Uterus (tissue), 4 donors: ENCODE measurements around the gene ZNF18. TPM values are rescaled to one million over a fixed set of nuclear protein-coding genes. Genes with fewer than 3 reads are reported as not detected.
"Not testable (repeated sequence)": the region's sequence is repeated elsewhere in the genome, so short reads cannot be mapped to it uniquely, and the experiment has no call there.

Experiments
- DNase-seq, 2 donors: peaks; one replicate each; pipeline ENCODE4 v3.0.0-alpha.2; 2019 to 2020
- H3K27ac ChIP-seq, 2 donors: fragments of 200-600 bp; sonication (generic); 1 replicate in 1 of 2; 2 replicates in 1 of 2; pipeline ENCODE4 v1.5.1; 2016 to 2018
- H3K27me3 ChIP-seq, 2 donors: fragments of 200-600 bp; sonication (generic); one replicate each; pipeline ENCODE4 v1.5.1; 2018 to 2019; ENCODE audit warnings: control low read depth in 1 of 2
- H3K36me3 ChIP-seq, 2 donors: fragments of 200-600 bp; sonication (generic); one replicate each; pipeline ENCODE4 v1.5.1; 2019; ENCODE audit warnings: control low read depth in 1 of 2
- H3K4me1 ChIP-seq, 2 donors: fragments of 200-600 bp; sonication (generic); one replicate each; pipeline ENCODE4 v1.5.1; 2018 to 2019; ENCODE audit warnings: control low read depth in 1 of 2
- H3K4me3 ChIP-seq, 2 donors: fragments of 200-600 bp; sonication (generic); 1 replicate in 1 of 2; 2 replicates in 1 of 2; pipeline ENCODE4 v1.5.1; 2018 to 2019; ENCODE audit warnings: mild to moderate bottlenecking in 1 of 2
- H3K9me3 ChIP-seq, 2 donors: fragments of 200-600 bp; sonication (generic); one replicate each; pipeline ENCODE4 v1.5.1; 2019; ENCODE audit warnings: control low read depth in 1 of 2
- POLR2A ChIP-seq, 2 donors: fragments of 450-650 bp; IDR thresholded peaks; one replicate each; pipeline ENCODE4 v1.6.1; 2016; ENCODE audit warnings: antibody characterized with exemption in 2 of 2, mild to moderate bottlenecking in 1 of 2, moderate library complexity in 1 of 2
- intact Hi-C: fragments of 100-400 bp; cut with DNase I; formaldehyde crosslinking; loops from one replicate; pipeline ENCODE4 v1.15.1; 2023; ENCODE audit warnings: low total_unique reads
- total RNA-seq, 4 donors: library from RNA; depleted of rRNA in 3 of 4; stranded (reverse); fragments of >200 nt in 3 of 4; gene quantifications; one replicate each; pipeline versions ENCODE4 v1.1.0 to v1.2.4, GENCODE V29; 2014 to 2023
- TF ChIP-seq, protein P1 (sequence below), 4 experiments: fragments of 200-600 bp in 2 of 4; fragments of 450-650 bp in 2 of 4; sonication (generic) in 2 of 4; IDR thresholded peaks; one replicate each; pipeline ENCODE4 v1.5.1; 2016 to 2019; ENCODE audit warnings: antibody characterized with exemption in 4 of 4, mild to moderate bottlenecking in 2 of 4, moderate library complexity in 1 of 4
- donor health status: DM: yes; HTN: yes; CAD: no.

ZNF18 gene
- total RNA-seq, 4 donors from 2014 or later, result 1.2 to 43.8 (median 16.5) TPM

GRCh38 chr17:11986942-11987329, 10.3 kb downstream of the ZNF18 start:
- DNase-seq, result no peak
- Histone ChIP-seq H3K4me3 (no peak overlapping the region), H3K27me3 (no peaks in the 10 kb centered on the region), H3K9me3 (no peaks in the 10 kb centered on the region), H3K27ac (peak overlapping the region in 1 of 2 donors; percentile 6), H3K36me3 (no peaks in the 10 kb centered on the region), H3K4me1 (no peaks in the 10 kb centered on the region)
- TF ChIP-seq POLR2A (IDR thresholded peaks at IDR 0.05), result no peak
- TF ChIP-seq, protein P1, sequence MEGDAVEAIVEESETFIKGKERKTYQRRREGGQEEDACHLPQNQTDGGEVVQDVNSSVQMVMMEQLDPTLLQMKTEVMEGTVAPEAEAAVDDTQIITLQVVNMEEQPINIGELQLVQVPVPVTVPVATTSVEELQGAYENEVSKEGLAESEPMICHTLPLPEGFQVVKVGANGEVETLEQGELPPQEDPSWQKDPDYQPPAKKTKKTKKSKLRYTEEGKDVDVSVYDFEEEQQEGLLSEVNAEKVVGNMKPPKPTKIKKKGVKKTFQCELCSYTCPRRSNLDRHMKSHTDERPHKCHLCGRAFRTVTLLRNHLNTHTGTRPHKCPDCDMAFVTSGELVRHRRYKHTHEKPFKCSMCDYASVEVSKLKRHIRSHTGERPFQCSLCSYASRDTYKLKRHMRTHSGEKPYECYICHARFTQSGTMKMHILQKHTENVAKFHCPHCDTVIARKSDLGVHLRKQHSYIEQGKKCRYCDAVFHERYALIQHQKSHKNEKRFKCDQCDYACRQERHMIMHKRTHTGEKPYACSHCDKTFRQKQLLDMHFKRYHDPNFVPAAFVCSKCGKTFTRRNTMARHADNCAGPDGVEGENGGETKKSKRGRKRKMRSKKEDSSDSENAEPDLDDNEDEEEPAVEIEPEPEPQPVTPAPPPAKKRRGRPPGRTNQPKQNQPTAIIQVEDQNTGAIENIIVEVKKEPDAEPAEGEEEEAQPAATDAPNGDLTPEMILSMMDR (IDR thresholded peaks at IDR 0.05), result peak; percentile 47 to 64 (median 52)
- intact Hi-C loops, result no loop called here

DNA sequence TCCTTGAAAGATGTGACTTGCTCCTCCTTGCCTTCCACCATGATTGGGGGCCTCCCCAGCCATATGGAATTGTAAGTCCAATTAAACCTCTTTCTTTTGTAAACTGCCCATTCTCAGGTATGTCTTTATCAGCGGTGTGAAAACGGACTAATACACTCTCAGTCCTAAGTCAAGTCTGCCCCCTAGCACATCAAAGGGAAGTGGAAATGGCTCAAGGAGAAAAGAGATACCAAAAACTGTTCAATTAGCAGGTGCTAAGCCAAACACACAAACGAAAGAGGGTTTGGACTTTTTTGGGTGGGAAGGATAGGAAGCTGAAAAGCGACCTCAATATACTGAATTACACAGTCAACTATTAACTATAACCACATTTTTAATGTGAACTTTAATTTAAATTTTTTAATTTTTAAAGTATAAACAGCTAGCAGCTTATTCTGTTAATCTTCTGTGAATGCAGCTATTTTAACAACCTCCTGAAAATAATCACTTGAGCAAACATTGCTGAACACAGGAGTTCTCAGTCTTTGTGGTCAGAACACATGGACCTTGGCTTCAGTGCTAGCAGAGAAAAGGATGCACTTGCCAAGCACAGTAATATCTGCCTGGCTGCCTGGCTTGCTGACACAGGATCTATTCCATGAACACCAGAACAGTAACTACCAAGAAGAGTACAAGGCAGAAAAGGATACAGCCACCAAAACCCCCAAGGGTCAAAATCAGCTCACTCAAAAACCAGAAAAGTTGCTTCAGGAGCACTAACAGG, 10.9 kb downstream of the ZNF18 start:
- peak in 1 of 2 donors; percentile 19 for DNase-seq
- H3K27ac ChIP-seq, result peak overlapping the region in 1 of 2 donors; percentile 6
- no peak overlapping the region for H3K4me3 ChIP-seq
- TF ChIP-seq, protein P1 (IDR thresholded peaks at IDR 0.05), result no peak
- TF ChIP-seq POLR2A (IDR thresholded peaks at IDR 0.05), result no peak
- H3K36me3 ChIP-seq, result no peaks in the 10 kb centered on the region
- no peaks in the 10 kb centered on the region for H3K9me3 ChIP-seq
- H3K4me1 ChIP-seq, result no peaks in the 10 kb centered on the region
- intact Hi-C loops, result no loop called here
- H3K27me3 ChIP-seq, result no peaks in the 10 kb centered on the region

- no peak for DNase-seq
- H3K27ac ChIP-seq, result no peak overlapping the region
- no peaks in the 10 kb centered on the region for H3K36me3 ChIP-seq
- H3K4me3 ChIP-seq, result no peak overlapping the region
- TF ChIP-seq, protein P1 (IDR thresholded peaks at IDR 0.05), result no peak
- no peak for TF ChIP-seq POLR2A (IDR thresholded peaks at IDR 0.05)
- no peaks in the 10 kb centered on the region for H3K4me1 ChIP-seq
- no peaks in the 10 kb centered on the region for H3K9me3 ChIP-seq
- intact Hi-C loops, result no loop called here
- no peaks in the 10 kb centered on the region for H3K27me3 ChIP-seq
Observed at GRCh38 chr17:11981862-11982261, 15.4 kb downstream of the ZNF18 start.

DNA sequence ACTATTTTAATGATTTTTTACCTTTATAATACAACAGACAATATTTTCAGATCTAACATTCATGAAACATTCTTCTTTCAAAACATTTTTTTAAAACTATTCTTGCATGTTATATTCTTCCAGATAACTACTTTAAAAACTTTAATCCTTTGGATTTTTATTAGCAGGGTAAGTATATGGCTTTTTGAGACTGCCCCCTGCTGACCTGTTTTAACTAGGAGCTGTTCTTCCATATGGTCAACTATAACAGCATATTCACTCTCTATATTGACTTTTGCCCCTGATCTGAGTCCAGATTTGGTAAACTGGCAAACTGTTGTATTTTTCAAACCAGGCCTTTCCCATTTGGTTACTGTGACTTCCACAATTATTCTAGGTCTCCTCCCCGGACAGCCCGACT, 16.5 kb downstream of the ZNF18 start:
- Histone ChIP-seq H3K27ac (no peak overlapping the region), H3K4me3 (no peak overlapping the region), H3K27me3 (no peaks in the 10 kb centered on the region), H3K4me1 (no peaks in the 10 kb centered on the region), H3K9me3 (no peaks in the 10 kb centered on the region), H3K36me3 (no peaks in the 10 kb centered on the region)
- intact Hi-C loops, result no loop called here
- no peak for DNase-seq
- TF ChIP-seq, protein P1 (IDR thresholded peaks at IDR 0.05), result no peak
- TF ChIP-seq POLR2A (IDR thresholded peaks at IDR 0.05), result no peak

DNA sequence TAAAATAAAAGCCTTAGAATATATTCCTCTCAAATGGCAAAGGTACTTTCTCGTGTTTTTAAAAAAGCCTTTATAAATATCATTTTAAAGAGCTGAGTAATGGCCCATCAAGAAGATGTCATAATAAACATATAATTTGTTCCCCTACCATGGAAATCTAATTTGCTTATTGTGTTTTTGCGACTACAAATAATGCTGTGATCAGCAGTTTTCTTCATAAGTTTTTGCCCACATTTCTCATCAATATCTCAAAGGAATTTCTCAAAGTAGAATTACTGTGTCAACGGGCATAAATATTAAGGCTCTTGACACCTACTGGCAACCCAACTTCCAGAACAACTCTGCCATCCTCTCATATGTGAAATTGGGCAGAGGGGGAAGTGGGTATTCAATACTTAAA, 17.5 kb downstream of the ZNF18 start:
- Histone ChIP-seq H3K27ac (no peak overlapping the region), H3K36me3 (no peaks in the 10 kb centered on the region), H3K27me3 (no peaks in the 10 kb centered on the region), H3K9me3 (no peaks in the 10 kb centered on the region), H3K4me1 (no peaks in the 10 kb centered on the region), H3K4me3 (no peak overlapping the region)
- intact Hi-C loops, result no loop called here
- TF ChIP-seq, protein P1 (IDR thresholded peaks at IDR 0.05), result no peak
- no peak for TF ChIP-seq POLR2A (IDR thresholded peaks at IDR 0.05)
- no peak for DNase-seq

DNA sequence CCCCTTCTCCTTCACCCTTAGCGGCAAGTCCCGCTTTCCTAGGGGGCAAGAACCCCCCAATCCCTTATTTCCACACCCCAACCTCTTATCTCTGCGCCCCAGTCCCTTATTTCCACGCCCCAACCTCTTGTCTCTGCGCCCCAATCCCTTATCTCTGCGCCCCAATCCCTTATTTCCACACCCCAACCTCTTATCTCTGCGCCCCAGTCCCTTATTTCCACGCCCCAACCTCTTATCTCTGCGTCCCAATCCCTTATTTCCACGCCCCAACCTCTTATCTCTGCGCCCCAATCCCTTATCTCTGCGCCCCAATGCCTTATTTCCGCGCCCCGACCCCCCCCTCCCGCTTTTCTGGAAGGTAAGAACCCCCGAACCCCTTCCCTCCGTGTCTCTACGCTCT, 24.5 kb downstream of the ZNF18 start:
- H3K4me3 ChIP-seq, H3K27ac ChIP-seq, intact Hi-C loops, DNase-seq, H3K9me3 ChIP-seq, H3K4me1 ChIP-seq, H3K36me3 ChIP-seq, H3K27me3 ChIP-seq: not testable (repeated sequence)
